ENCODE data around the gene ARHGAP10.
"Not testable (repeated sequence)": the region's sequence is repeated elsewhere in the genome, so short reads cannot be mapped to it uniquely, and the experiment has no call there.

ARHGAP10 gene

DNA sequence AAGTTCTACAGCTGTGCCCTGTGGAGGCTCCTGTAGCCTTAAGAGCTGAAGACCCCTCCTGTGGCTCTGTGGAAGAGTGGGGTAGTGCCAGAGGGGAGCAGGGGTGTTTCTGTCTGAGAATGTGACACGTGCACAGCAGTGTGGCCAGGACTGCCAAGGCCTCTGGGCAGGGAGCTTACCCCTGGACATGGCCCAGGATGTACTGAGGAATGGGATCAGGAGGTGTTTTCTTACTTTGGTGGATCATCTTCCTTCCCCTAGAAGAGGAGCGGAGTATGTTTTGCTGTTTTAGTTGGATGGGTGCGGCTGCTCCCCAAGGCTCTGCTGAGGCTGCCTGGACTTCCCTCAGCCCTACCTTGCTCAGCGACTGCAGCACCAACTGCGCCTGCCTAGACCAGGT is 342.6 kb downstream of the ARHGAP10 start:
- DNase-seq = no peak

- DNase-seq = no peak
Measured at GRCh38 chr4:148075438-148075837, 343.6 kb downstream of the ARHGAP10 start.

- DNase-seq = no peak
Measured at GRCh38 chr4:148076964-148077363, 345.1 kb downstream of the ARHGAP10 start.

GRCh38 chr4:148077581-148077980 is 345.7 kb downstream of the ARHGAP10 start:
- no peak for DNase-seq

DNA sequence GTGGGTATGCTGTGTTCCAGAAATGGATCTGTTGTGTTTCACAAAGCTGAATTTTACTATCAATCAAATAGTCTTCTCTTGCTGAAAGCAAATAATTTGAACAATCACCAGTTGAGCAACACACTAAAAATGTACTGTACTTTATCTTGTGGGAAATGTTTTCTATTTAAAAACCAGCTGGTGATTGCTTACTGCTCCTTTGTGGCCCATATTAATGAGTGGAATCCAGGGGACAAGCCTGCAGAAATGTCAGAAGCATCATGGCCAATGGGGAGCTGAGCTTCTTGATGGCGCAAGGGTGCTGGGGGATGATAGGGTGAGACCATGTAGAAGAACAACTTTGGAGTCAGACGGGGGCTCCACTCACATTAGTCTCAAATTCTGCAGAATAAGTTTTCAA is 346.2 kb downstream of the ARHGAP10 start:
- no peak for DNase-seq

- DNase-seq = no peak
Measured at GRCh38 chr4:148079961-148080360, 348.1 kb downstream of the ARHGAP10 start.

- no peak for DNase-seq
Measured at GRCh38 chr4:148081267-148081666, 349.4 kb downstream of the ARHGAP10 start.

DNA sequence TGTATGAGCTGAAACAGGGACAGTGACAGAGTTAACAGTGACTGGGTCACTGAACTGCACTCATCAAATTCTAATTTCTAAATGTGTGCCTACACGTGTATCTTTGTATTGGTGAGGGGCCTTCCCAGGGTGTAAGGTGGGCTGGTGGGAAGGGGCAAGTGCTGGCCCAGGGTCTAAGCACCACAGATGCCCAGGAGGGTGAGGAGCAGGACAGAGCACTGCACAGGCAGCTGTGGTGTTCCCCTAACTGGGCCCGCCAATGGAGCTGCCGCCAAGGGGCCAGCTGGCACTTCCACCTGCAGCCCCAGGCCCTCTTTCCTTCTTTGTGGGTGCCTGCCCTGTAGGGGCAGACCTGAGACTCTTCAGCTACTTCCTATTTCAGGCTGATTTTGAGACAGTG is 349.9 kb downstream of the ARHGAP10 start:
- DNase-seq = no peak

GRCh38 chr4:148083073-148083472 is 351.2 kb downstream of the ARHGAP10 start:
- not testable (repeated sequence) for DNase-seq

GRCh38 chr4:148089624-148090023 is 357.7 kb downstream of the ARHGAP10 start:
- DNase-seq = no peak

GRCh38 chr4:148090029-148090428 is 358.1 kb downstream of the ARHGAP10 start:
- DNase-seq = no peak

DNA sequence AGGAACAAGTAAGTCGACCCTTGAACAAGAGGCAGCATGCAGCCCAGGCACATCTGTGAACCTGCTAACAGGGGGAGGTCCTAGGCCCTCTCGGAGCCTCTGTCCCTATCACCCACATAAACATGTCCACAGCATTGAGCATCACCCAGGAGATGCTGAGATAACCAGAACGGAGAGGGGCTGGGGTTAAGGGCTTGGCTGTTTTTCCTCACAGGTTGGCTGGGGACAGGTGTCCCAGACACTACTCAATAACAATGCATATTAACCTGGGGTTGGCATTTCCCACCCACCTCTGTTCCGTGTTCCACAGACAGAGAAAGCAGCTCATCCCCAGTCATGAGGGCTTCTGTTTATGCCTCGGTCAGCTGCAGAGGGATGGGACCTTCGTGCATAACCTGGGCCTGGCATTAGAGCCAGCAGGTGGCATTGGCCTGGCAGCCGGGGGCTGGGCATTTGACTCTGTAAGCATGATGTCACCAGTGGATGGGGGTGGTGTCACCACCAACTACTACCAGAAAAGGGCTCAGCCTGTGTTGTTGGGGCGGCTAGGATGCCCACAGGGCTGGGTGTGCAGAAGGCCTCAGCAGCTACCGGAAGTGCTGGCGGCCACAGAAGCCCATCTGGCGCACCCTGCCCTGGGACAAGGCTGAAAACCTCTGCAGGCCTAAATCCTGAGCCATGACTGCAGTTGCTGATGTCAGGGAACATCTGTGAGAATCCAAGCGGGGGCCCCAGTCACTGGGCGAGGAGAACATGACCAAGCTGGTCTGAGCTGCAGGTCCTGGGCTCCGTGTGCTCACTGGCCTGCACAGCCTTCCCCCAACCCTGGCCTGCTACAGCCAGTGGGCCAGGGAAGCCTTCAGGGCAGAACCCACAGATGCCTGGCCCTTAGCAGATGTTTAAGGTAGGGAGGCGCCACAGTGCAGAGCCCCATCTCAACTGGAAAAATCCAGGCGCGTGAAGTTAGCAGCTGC is 358.9 kb downstream of the ARHGAP10 start:
- no peak for DNase-seq

GRCh38 chr4:148091896-148092295 is 360.0 kb downstream of the ARHGAP10 start:
- no peak for DNase-seq

- DNase-seq = no peak
Measured at GRCh38 chr4:148092316-148093014, 360.6 kb downstream of the ARHGAP10 start.

- DNase-seq = no peak
Measured at GRCh38 chr4:148093065-148093464, 361.2 kb downstream of the ARHGAP10 start.

DNA sequence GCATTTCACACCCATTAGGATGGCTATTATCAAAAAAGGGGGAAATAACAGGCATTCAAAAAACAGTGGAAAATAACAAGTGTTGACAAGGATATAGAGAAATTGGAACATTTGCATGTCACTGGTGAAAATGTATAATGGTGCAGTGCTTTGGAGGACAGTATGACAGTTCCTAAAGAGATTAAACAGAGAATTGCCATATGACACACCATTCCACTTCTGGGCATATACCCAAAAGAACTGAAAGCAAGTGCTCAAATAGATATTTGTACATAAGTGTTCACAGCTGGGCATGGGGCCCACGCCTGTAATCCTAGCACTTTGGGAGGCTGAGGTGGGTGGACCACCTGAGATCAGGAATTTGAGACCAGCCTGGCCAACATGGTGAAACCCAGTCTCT is 362.3 kb downstream of the ARHGAP10 start:
- DNase-seq = no peak

- no peak for DNase-seq
Measured at GRCh38 chr4:148095346-148095923, 363.5 kb downstream of the ARHGAP10 start.

- DNase-seq = no peak
Measured at GRCh38 chr4:148097801-148098200, 365.9 kb downstream of the ARHGAP10 start.

- DNase-seq = no peak
Measured at GRCh38 chr4:148101235-148101634, 369.3 kb downstream of the ARHGAP10 start.

- DNase-seq = no peak
Measured at GRCh38 chr4:148101790-148102189, 369.9 kb downstream of the ARHGAP10 start.

DNA sequence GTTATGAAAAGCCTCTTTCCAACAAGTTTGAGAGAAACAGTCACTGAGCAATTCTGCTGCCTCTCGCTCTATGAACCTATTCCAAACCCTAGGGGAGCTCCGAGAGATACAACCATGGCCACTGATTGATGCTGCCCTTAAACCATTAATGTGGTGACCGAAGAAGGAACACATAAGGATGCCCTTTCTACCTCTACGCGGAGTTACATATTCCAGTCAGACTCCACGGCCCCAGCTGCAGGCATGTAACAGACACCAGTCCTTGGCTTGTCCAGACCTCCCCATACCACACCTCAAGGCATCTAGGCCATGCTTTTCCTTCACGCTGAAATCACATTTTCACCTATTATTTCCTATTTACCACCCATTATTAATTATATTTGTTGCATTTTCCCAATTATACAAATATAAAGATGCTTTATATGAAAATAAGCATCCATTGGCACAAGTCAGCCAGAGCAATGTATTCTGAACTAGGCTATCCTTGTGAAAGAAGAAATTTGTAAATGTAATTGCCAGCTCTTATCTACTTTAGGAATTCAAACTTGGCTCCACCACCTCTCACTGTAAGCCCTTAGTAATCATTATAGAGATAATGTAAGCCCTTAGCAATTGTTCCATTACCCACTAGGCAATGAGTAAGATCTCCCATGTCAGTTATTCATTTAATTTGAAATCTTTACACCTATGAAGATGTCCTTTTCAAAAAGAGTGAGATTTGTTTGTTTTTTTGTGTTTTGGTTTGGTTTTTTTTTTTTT is 371.9 kb downstream of the ARHGAP10 start:
- DNase-seq = no peak

- no peak for DNase-seq
Measured at GRCh38 chr4:148108766-148109165, 376.9 kb downstream of the ARHGAP10 start.

DNA sequence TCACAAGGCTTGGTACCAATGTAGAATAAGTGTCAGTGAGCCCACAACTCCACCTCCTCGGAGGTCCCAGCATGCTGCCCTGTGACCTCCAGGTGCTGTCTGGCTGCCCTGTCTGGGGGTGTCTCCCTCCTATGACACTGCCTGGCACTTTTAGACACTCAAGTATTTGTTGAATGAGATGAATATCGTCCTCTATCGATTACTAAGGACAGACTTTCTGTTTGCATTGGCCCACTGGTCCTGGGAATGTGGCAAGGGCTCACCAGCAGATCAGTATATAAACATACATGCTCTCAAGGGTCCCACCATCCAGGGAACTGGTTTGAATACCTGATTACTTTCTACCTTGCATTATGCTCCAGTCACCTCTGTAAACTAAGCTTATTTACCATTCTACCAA is 377.3 kb downstream of the ARHGAP10 start:
- no peak for DNase-seq
